Activated CD4-positive, alpha-beta T cell treated with anti-CD3 and anti-CD28 coated beads for 36 hours (primary cell): ENCODE measurements around the gene RXFP1. TPM values are rescaled to one million over a fixed set of nuclear protein-coding genes. Genes with fewer than 3 reads are reported as not detected.

ENCODE experiments used
- ATAC-seq: fragments of 200-7000 bp; cut with Tn5 transposase; one replicate; pipeline ENCODE4 v1.10.0; 2021; ENCODE audit warnings: mild to moderate bottlenecking, moderate library complexity
- CTCF ChIA-PET: fragments of 350-600 bp; sonication (Branson Sonifier 250); formaldehyde crosslinking; loops from one replicate; lab custom pipeline; 2021; ENCODE audit warnings: antibody characterized with exemption; lab: Charles Lee
- POLR2A ChIA-PET: fragments of 350-600 bp; sonication (Branson Sonifier 250); formaldehyde crosslinking; loops from one replicate; lab custom pipeline; 2021; ENCODE audit warnings: antibody characterized with exemption, inconsistent platforms; lab: Charles Lee
- DNase-seq: peaks from one replicate; pipeline ENCODE4 v3.0.0-alpha.2; 2020
- H3K27ac Mint-ChIP-seq: one replicate; pipeline ENCODE4 v1.8.0; 2021; ENCODE audit warnings: mixed read lengths
- H3K27me3 Mint-ChIP-seq: one replicate; pipeline ENCODE4 v1.8.0; 2021; ENCODE audit warnings: mixed read lengths
- H3K36me3 Mint-ChIP-seq: one replicate; pipeline ENCODE4 v1.8.0; 2021; ENCODE audit warnings: low read depth, mixed read lengths
- H3K4me1 Mint-ChIP-seq: one replicate; pipeline ENCODE4 v1.8.0; 2021; ENCODE audit warnings: mixed read lengths
- H3K4me3 Mint-ChIP-seq: one replicate; pipeline ENCODE4 v1.8.0; 2021; ENCODE audit warnings: mild to moderate bottlenecking, moderate library complexity, mixed read lengths
- H3K9me3 Mint-ChIP-seq: one replicate; pipeline ENCODE4 v1.8.0; 2021; ENCODE audit warnings: low read depth, mixed read lengths
- intact Hi-C, 2 experiments: fragments of 100-400 bp; cut with DNase I in 1 of 2; cut with micrococcal nuclease in 1 of 2; formaldehyde crosslinking; loops; one replicate each; pipeline versions ENCODE4 v1.14.2 to v1.15.1; 2022 to 2024; cut with DNase I, micrococcal nuclease
- total RNA-seq, 2 experiments: library from RNA; stranded (reverse); gene quantifications; one replicate each; pipeline ENCODE4 v1.2.3, GENCODE V29; 2021

RXFP1 gene
- total RNA-seq, 2 experiments from 2014 or later, result not detected

GRCh38 chr4:158673633-158674032, 152.0 kb downstream of the RXFP1 start:
- Mint-ChIP-seq H3K9me3 (no peaks in the 10 kb centered on the region), H3K4me1 (peaks cover 18% of the 10 kb centered on the region), H3K36me3 (peaks cover 4% of the 10 kb centered on the region), H3K27me3 (no peaks in the 10 kb centered on the region), H3K4me3 (peak overlapping the region; percentile 16), H3K27ac (no peak overlapping the region)
- intact Hi-C loops, result loop anchor here (5.0 kb wide), 5 partner anchors 139 to 504 kb away; no protein-coding TSS in a partner anchor
- ChIA-PET POLR2A (no interaction called here), CTCF (no interaction called here)
- ATAC-seq (no peak), DNase-seq (no peak)

GRCh38 chr4:158676076-158676475, 154.4 kb downstream of the RXFP1 start:
- no peak overlapping the region for H3K4me3 Mint-ChIP-seq
- POLR2A ChIA-PET, result no interaction called here

DNA sequence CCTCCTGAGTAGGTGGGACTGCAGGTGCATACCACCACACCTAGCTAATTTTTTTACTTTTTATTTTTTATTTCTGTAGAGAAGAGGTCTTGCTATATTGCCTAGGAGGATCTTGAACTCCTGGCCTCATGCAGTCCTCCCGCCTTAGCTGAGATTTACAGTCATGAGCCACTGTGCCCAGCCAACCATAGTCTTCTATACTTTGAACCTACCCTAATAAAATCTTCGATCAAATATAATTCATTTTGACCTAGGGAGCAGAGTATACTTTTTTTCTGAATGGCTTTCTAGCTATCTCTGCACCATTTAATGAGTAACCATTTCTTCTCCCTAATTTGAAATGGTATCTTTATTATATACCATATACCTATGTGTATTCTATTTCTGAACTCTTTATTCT, 157.1 kb downstream of the RXFP1 start:
- H3K4me1 Mint-ChIP-seq, result peaks cover 1% of the 10 kb centered on the region
- DNase-seq (no peak), ATAC-seq (no peak)
- peaks cover 6% of the 10 kb centered on the region for H3K36me3 Mint-ChIP-seq
- no peaks in the 10 kb centered on the region for H3K9me3 Mint-ChIP-seq
- intact Hi-C loops, result no loop called here
- CTCF ChIA-PET, result interaction anchor here (1.0 kb wide), 1 partner anchor 23 kb away, joined by 3 read pairs; no protein-coding TSS in a partner anchor
- no peak overlapping the region for H3K4me3 Mint-ChIP-seq
- no peaks in the 10 kb centered on the region for H3K27me3 Mint-ChIP-seq
- POLR2A ChIA-PET, result no interaction called here
- no peak overlapping the region for H3K27ac Mint-ChIP-seq

More at GRCh38 chr4:158676076-158676475, 154.4 kb downstream of the RXFP1 start:
- Mint-ChIP-seq H3K27ac (no peak overlapping the region), H3K9me3 (no peaks in the 10 kb centered on the region), H3K27me3 (no peaks in the 10 kb centered on the region), H3K4me1 (peaks cover 7% of the 10 kb centered on the region), H3K36me3 (peaks cover 6% of the 10 kb centered on the region)
- DNase-seq (no peak), ATAC-seq (no peak)
- intact Hi-C loops, result no loop called here
- CTCF ChIA-PET, result no interaction called here

DNA sequence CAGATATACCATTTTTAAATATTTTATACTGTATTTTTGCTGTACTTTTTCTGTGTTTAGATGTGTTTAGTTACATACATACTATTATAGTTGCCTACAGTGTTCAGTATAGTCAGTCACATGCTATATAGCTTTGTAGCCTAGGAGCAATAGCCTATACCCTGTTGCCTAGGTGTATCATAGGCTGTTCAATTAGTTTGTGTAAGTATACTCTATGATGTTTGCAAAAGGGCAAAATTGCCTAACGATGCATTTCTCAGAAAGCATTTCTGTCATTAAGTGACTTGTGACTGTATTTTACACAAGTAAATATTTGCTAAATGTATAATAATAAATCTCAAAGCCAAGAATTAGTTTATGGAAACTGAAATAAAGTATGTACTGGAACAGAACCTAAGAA, 159.9 kb downstream of the RXFP1 start:
- no peak for ATAC-seq
- H3K36me3 Mint-ChIP-seq, result peaks cover 9% of the 10 kb centered on the region
- POLR2A ChIA-PET, result no interaction called here
- no peaks in the 10 kb centered on the region for H3K4me1 Mint-ChIP-seq
- no peak for DNase-seq
- intact Hi-C loops, result no loop called here
- H3K27me3 Mint-ChIP-seq, result no peaks in the 10 kb centered on the region
- CTCF ChIA-PET, result no interaction called here
- H3K9me3 Mint-ChIP-seq, result no peaks in the 10 kb centered on the region
- H3K4me3 Mint-ChIP-seq, result no peak overlapping the region
- no peak overlapping the region for H3K27ac Mint-ChIP-seq

- H3K4me1 Mint-ChIP-seq, result no peaks in the 10 kb centered on the region
- POLR2A ChIA-PET, result no interaction called here
- no peaks in the 10 kb centered on the region for H3K27me3 Mint-ChIP-seq
- no peak overlapping the region for H3K4me3 Mint-ChIP-seq
- H3K27ac Mint-ChIP-seq, result no peak overlapping the region
- intact Hi-C loops, result no loop called here
- peaks cover 9% of the 10 kb centered on the region for H3K36me3 Mint-ChIP-seq
- H3K9me3 Mint-ChIP-seq, result no peaks in the 10 kb centered on the region
- DNase-seq (no peak), ATAC-seq (no peak)
- CTCF ChIA-PET, result no interaction called here
Measured at GRCh38 chr4:158682066-158682465, 160.4 kb downstream of the RXFP1 start.

DNA sequence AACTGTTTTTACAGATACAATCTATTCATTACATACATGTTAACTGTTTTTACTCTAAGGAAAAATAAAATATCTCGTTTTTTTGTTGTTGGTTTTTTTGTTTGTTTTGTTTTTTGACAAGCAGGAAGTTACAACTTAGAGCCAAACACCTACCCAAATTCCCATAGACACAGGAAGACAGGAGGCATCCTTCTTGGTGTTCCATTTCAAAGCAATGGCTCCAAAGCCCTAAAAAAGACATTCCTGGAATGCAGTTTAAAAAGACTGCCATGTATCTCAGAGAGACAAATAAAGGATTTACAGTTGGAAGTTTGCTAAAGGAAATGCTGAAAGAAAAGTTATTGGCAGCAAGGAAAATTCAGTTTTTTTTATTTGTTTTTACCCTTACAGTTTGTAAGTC, 167.1 kb downstream of the RXFP1 start:
- Mint-ChIP-seq H3K4me3 (no peak overlapping the region), H3K9me3 (no peaks in the 10 kb centered on the region), H3K4me1 (no peaks in the 10 kb centered on the region), H3K36me3 (peaks cover 13% of the 10 kb centered on the region), H3K27ac (no peak overlapping the region), H3K27me3 (no peaks in the 10 kb centered on the region)
- CTCF ChIA-PET, result no interaction called here
- DNase-seq (no peak), ATAC-seq (no peak)
- intact Hi-C loops, result no loop called here
- POLR2A ChIA-PET, result no interaction called here

Other genes starting within 250 kb of the RXFP1 start
- 10 to 100 TPM; 18.1 TPM for gene C4orf46, start 150.0 kb downstream of the RXFP1 start, total RNA-seq
- 10 to 100 TPM; 39.5 to 46.9 TPM for gene ETFDH, start 150.4 kb downstream of the RXFP1 start, total RNA-seq
- gene PPID, start 201.5 kb downstream of the RXFP1 start, total RNA-seq, result 10 to 100 TPM; 72.0 to 78.1 TPM
- gene FNIP2, start 247.1 kb downstream of the RXFP1 start, total RNA-seq, result 10 to 100 TPM; 11.6 to 13.0 TPM